ENCODE results near the gene TEAD1. TPM values are rescaled to one million over a fixed set of nuclear protein-coding genes. Genes with fewer than 3 reads are reported as not detected.

The TEAD1 gene
- total and polyA plus RNA-seq, 2 experiments from 2014 or later, result 24.5 to 103 TPM

GRCh38 chr11:12971955-12972354, 297.7 kb downstream of the TEAD1 start (continued):
- TF ChIP-seq, protein P1, sequence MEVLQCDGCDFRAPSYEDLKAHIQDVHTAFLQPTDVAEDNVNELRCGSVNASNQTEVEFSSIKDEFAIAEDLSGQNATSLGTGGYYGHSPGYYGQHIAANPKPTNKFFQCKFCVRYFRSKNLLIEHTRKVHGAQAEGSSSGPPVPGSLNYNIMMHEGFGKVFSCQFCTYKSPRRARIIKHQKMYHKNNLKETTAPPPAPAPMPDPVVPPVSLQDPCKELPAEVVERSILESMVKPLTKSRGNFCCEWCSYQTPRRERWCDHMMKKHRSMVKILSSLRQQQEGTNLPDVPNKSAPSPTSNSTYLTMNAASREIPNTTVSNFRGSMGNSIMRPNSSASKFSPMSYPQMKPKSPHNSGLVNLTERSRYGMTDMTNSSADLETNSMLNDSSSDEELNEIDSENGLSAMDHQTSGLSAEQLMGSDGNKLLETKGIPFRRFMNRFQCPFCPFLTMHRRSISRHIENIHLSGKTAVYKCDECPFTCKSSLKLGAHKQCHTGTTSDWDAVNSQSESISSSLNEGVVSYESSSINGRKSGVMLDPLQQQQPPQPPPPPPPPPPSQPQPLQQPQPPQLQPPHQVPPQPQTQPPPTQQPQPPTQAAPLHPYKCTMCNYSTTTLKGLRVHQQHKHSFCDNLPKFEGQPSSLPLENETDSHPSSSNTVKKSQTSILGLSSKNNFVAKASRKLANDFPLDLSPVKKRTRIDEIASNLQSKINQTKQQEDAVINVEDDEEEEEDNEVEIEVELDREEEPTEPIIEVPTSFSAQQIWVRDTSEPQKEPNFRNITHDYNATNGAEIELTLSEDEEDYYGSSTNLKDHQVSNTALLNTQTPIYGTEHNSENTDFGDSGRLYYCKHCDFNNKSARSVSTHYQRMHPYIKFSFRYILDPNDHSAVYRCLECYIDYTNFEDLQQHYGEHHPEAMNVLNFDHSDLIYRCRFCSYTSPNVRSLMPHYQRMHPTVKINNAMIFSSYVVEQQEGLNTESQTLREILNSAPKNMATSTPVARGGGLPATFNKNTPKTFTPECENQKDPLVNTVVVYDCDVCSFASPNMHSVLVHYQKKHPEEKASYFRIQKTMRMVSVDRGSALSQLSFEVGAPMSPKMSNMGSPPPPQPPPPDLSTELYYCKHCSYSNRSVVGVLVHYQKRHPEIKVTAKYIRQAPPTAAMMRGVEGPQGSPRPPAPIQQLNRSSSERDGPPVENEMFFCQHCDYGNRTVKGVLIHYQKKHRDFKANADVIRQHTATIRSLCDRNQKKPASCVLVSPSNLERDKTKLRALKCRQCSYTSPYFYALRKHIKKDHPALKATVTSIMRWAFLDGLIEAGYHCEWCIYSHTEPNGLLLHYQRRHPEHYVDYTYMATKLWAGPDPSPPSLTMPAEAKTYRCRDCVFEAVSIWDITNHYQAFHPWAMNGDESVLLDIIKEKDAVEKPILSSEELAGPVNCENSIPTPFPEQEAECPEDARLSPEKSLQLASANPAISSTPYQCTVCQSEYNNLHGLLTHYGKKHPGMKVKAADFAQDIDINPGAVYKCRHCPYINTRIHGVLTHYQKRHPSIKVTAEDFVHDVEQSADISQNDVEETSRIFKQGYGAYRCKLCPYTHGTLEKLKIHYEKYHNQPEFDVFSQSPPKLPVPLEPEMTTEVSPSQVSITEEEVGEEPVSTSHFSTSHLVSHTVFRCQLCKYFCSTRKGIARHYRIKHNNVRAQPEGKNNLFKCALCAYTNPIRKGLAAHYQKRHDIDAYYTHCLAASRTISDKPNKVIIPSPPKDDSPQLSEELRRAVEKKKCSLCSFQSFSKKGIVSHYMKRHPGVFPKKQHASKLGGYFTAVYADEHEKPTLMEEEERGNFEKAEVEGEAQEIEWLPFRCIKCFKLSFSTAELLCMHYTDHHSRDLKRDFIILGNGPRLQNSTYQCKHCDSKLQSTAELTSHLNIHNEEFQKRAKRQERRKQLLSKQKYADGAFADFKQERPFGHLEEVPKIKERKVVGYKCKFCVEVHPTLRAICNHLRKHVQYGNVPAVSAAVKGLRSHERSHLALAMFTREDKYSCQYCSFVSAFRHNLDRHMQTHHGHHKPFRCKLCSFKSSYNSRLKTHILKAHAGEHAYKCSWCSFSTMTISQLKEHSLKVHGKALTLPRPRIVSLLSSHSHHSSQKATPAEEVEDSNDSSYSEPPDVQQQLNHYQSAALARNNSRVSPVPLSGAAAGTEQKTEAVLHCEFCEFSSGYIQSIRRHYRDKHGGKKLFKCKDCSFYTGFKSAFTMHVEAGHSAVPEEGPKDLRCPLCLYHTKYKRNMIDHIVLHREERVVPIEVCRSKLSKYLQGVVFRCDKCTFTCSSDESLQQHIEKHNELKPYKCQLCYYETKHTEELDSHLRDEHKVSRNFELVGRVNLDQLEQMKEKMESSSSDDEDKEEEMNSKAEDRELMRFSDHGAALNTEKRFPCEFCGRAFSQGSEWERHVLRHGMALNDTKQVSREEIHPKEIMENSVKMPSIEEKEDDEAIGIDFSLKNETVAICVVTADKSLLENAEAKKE (CRISPR knock-in tag; IDR thresholded peaks at IDR 0.05), result no peak
- no peak for TF ChIP-seq STAT1 (IDR thresholded peaks at IDR 0.05; ENCODE audit: unreplicated experiment)

DNA sequence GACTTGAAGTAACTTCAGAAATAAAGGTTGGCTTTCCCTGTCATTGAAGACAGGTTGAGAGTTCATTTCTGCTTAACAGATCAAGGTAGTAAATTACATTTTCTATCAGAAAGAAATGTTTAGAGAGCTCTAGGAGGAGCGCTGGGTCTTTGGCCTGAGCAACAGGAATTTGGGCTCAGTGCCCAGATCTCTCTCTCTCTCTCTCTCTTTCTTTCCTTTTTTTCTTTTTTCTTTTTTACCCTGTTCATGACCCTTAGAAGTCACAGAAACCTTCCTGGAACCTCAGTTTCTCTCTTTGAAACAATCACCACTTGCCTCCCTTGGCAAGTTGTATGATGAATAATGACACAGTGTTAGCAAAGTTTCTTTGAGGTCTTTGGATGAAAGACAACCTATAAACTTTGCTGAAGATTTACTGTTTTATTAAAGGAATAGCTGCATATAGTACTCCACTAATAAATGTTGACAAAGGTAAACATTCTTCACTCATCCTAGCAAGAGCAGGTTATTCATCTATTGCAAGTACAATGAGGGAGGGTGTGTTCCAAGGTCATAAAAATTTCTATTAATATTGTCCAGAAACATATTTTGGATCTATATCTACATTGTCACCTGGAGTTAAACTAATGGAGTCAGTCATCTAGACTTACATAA, 299.4 kb downstream of the TEAD1 start:
- Mint-ChIP-seq H3K9me3 (no peaks in the 10 kb centered on the region), H3K27me3 (ENCODE audit: insufficient read depth, low read depth, poor library complexity) (no peaks in the 10 kb centered on the region), H3K27ac (no peak overlapping the region), H3K36me3 (ENCODE audit: low read depth) (no peaks in the 10 kb centered on the region), H3K4me1 (no peaks in the 10 kb centered on the region), H3K4me3 (no peak overlapping the region)
- no peaks in the 10 kb centered on the region for H3K27me3 ChIP-seq (ENCODE audit: insufficient read depth)
- no peak for TF ChIP-seq REST (IDR thresholded peaks at IDR 0.05; ENCODE audit: unreplicated experiment)
- no peak for TF ChIP-seq NANOG (IDR thresholded peaks at IDR 0.05; ENCODE audit: borderline replicate concordance)
- TF ChIP-seq POLR2AphosphoS5 (IDR thresholded peaks at IDR 0.05; ENCODE audit: low read depth), result no peak
- TF ChIP-seq ZNF331 (CRISPR knock-in tag; IDR thresholded peaks at IDR 0.05; ENCODE audit: low read depth), result no peak
- H3K4me2 ChIP-seq, result no peak overlapping the region
- no peaks in the 10 kb centered on the region for H3K4me1 ChIP-seq (ENCODE audit: insufficient read depth)
- DNase-seq (ENCODE audit: low spot score) (no peak), ATAC-seq (no peak)
- H3K9me2 ChIP-seq (ENCODE audit: insufficient read depth), result no peaks in the 10 kb centered on the region
- no peaks in the 10 kb centered on the region for H4K20me1 ChIP-seq (replicated peaks; ENCODE audit: insufficient read depth)
- H3K27ac ChIP-seq (ENCODE audit: low read depth), result no peak overlapping the region
- H3F3A ChIP-seq (replicated peaks; ENCODE audit: low read depth), result no peaks in the 10 kb centered on the region
- H3K79me2 ChIP-seq (replicated peaks; ENCODE audit: insufficient read depth), result no peaks in the 10 kb centered on the region
- no peaks in the 10 kb centered on the region for H3K36me3 ChIP-seq (ENCODE audit: insufficient read depth)
- no peak overlapping the region for H2AFZ ChIP-seq
- no peak overlapping the region for H3K4me3 ChIP-seq
